ENCODE data around the gene CACNA2D4.

DNA sequence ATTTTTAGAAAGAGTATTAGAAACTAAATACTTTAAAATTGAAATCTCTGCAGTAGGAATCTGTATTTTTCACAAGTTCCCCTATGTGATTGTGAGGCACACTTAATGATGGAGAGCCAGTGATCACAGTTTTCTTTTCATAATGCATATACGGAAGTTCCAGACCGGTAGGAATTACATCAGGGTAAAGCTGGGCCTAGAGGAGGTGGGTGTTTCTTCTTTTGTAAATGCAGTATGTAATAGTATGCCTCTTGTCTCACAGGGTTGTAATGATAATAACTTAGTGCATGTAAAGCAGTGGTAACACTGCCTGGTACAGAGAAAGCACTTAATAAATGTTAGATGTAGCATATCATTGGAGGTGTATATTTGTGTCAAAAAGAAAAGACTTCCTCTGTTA, 155.3 kb downstream of the CACNA2D4 start:
- no peak for TF ChIP-seq POLR2A (IDR thresholded peaks at IDR 0.05)
- TF ChIP-seq, protein P1, sequence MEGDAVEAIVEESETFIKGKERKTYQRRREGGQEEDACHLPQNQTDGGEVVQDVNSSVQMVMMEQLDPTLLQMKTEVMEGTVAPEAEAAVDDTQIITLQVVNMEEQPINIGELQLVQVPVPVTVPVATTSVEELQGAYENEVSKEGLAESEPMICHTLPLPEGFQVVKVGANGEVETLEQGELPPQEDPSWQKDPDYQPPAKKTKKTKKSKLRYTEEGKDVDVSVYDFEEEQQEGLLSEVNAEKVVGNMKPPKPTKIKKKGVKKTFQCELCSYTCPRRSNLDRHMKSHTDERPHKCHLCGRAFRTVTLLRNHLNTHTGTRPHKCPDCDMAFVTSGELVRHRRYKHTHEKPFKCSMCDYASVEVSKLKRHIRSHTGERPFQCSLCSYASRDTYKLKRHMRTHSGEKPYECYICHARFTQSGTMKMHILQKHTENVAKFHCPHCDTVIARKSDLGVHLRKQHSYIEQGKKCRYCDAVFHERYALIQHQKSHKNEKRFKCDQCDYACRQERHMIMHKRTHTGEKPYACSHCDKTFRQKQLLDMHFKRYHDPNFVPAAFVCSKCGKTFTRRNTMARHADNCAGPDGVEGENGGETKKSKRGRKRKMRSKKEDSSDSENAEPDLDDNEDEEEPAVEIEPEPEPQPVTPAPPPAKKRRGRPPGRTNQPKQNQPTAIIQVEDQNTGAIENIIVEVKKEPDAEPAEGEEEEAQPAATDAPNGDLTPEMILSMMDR (IDR thresholded peaks at IDR 0.05), result no peak

Data from thyroid gland (tissue), 4 donors.